ENCODE data around the gene PGF. TPM values are rescaled to one million over a fixed set of nuclear protein-coding genes. Genes with fewer than 3 reads are reported as not detected.

PGF gene
- 48.4 and 142 TPM in 2 replicates for total RNA-seq

GRCh38 chr14:74955229-74956026 is at the start of gene PGF:
Gene PGF (minus strand): TSS chr14:74955597. CDS start chr14:74955242, 355 bp downstream.

GRCh38 chr14:75002392-75003249 is 47.2 kb upstream of the PGF start, which contains the start of gene EIF2B2:
Gene EIF2B2 (plus strand): TSS chr14:75002921. CDS start chr14:75002991, 70 bp downstream.

GRCh38 chr14:74922752-74923401 is 32.5 kb downstream of the PGF start, which contains the start of gene RPS6KL1:
Gene RPS6KL1 (minus strand): TSS chr14:74923260. CDS start chr14:74921541, 1,719 bp downstream.

Other genes with a start within 250 kb of the PGF start
- gene AREL1, start 242.5 kb downstream of the PGF start, total RNA-seq, result 21.1 and 31.6 TPM in 2 replicates
- gene FCF1, start 242.5 kb downstream of the PGF start, total RNA-seq, result 28.0 and 34.3 TPM in 2 replicates
- gene YLPM1, start 192.3 kb downstream of the PGF start, total RNA-seq, result 12.5 and 15.1 TPM in 2 replicates
- under 0.01 TPM in 1 of 2 replicates, not detected in the other for gene PROX2, start 79.5 kb downstream of the PGF start, total RNA-seq
- 63.6 and 71.6 TPM in 2 replicates for gene DLST, start 73.7 kb downstream of the PGF start, total RNA-seq
- gene RPS6KL1, start 32.3 kb downstream of the PGF start, total RNA-seq, result 1.7 and 2.4 TPM in 2 replicates
- gene EIF2B2, start 47.3 kb upstream of the PGF start, total RNA-seq, result 42.4 and 57.1 TPM in 2 replicates
- 10.6 and 26.4 TPM in 2 replicates for gene MLH3, start 95.9 kb upstream of the PGF start, total RNA-seq
- gene ACYP1, start 108.4 kb upstream of the PGF start, total RNA-seq, result 3.4 and 4.3 TPM in 2 replicates
- 0.24 and 0.64 TPM in 2 replicates for gene ZC2HC1C, start 114.0 kb upstream of the PGF start, total RNA-seq
- 28.7 and 38.4 TPM in 2 replicates for gene NEK9, start 171.5 kb upstream of the PGF start, total RNA-seq
- gene TMED10, start 221.0 kb upstream of the PGF start, total RNA-seq, result 266 and 493 TPM in 2 replicates

Data from tracheal epithelial cell (primary cell).